ENCODE data around the gene MORN1.
"Not testable (repeated sequence)": the region's sequence is repeated elsewhere in the genome, so short reads cannot be mapped to it uniquely, and the experiment has no call there.

Gene MORN1

GRCh38 chr1:2345297-2346075, 45.9 kb downstream of the MORN1 start:
- in situ Hi-C loops (cut with MboI; ENCODE audit: low pct_unique_long_range_greater_than_20kb, low sequenced_read_pairs) = no loop called here
- DNase-seq = no peak

GRCh38 chr1:2344744-2345296, 46.5 kb downstream of the MORN1 start:
- DNase-seq = no peak
- in situ Hi-C loops (cut with MboI; ENCODE audit: low pct_unique_long_range_greater_than_20kb, low sequenced_read_pairs) = no loop called here

DNA sequence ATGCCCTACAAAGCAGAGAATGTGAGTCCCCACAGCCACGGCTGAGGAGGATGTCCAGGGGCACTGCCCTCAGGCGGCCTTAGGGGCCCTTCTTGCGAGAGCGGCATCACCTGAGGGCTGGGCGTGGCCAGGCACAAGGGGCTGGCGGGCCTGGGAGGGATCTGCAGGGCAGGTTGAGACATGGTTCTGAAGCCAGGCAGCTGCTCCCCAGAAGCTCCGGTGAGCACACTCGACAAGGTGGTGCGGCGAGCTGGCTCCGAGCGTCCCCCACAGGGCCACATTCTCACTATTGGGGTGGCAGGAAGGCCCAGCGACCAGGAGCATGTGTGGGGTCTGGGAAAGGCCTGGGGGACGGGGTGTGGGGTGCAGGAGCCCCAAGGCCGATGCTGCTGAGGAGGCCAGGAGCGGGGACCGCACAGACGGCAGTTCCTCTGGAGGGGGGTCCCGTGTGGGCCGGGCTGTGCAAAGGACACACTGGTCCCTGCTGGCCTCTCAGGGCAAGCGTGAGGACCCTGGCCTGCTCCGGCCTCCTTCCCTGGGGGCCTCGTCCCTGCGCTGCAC, 47.2 kb downstream of the MORN1 start:
- no peak for DNase-seq
- in situ Hi-C loops (cut with MboI; ENCODE audit: low pct_unique_long_range_greater_than_20kb, low sequenced_read_pairs) = no loop called here

DNA sequence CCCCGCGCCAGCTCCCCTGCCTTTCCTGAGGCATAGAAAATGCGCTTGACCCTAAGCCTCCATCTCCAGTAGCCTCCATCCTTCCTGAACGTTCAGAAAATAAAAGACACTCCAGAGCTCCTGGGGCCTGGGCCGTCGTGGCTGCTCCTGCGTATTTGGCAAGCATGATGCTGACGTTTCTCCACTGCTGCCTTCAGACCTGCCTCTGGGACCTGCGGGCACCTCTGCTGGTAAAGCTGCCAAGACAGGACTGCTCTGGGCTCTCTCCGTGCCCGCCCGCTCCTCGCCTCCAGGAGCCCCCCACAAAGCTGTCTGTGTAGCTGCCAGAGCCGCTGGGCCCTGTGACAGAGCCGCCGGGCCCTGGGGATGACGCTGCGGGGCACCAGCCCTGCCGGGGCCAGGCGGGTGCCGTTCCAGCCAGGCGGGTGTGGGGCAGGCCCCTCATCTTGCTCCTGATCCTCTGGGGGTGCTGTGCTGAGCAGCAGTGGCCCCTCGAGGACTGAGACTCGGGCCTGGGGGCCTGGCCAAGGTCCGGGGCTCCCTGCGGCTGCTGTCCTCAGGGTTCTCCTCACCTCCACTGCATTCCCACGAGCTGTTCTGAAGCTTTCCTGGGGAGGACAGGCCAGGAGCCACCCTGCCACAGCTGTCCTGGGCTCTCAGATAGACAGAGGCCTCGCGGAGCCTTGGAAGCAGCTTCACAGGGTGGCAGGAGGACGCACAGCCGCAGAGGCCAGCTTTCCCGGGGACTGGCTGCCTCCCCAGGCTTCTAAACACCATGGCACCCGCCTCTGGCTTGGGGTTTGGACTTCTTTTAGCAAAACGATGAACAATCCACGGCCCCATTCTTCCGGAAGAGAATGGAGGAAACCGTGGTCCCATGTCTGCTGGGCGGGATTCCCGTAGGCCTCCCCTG, 48.1 kb downstream of the MORN1 start:
- in situ Hi-C loops (cut with MboI; ENCODE audit: low pct_unique_long_range_greater_than_20kb, low sequenced_read_pairs) = no loop called here
- DNase-seq = no peak

- no peak for DNase-seq
- in situ Hi-C loops (cut with MboI; ENCODE audit: low pct_unique_long_range_greater_than_20kb, low sequenced_read_pairs) = no loop called here
Observed at GRCh38 chr1:2342384-2343022, 48.9 kb downstream of the MORN1 start.

DNA sequence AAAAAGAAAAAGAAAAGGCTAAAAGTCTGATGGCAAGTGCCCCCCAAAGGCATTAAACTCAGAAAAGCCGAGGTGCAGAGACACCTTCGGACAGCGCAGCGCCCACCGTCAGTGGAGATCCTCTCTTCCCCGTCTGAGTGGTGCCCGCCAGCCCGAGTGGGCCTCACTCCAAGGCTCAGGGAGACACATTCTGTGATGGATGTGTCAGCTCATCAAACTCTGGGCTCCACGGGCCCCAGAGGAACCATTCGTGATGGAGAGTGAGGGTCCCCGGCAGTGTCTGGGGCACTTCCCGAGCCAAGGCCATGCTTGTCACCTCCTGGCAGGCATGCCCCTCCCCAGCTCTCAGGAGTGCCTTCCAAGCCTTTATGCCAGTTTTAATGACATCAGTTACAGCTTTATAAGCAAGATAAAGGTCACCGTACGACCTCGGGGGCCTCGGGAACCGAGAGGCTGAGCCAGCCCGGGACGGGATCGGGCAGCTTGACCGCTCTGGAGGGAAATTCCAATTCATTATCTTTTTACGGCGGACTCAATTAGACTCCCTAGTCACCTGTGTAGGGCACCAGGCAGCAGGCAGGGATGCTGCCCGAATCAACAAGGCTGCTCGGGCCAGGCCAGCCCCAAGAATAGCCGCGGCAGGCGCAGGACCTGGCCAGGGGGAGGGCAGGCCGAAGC, 49.5 kb downstream of the MORN1 start:
- DNase-seq = no peak
- in situ Hi-C loops (cut with MboI; ENCODE audit: low pct_unique_long_range_greater_than_20kb, low sequenced_read_pairs) = no loop called here

GRCh38 chr1:2340918-2341254, 50.5 kb downstream of the MORN1 start:
- in situ Hi-C loops (cut with MboI; ENCODE audit: low pct_unique_long_range_greater_than_20kb, low sequenced_read_pairs) = no loop called here
- DNase-seq = no peak

- in situ Hi-C loops (cut with MboI; ENCODE audit: low pct_unique_long_range_greater_than_20kb, low sequenced_read_pairs) = no loop called here
- no peak for DNase-seq
Observed at GRCh38 chr1:2340086-2340917, 51.1 kb downstream of the MORN1 start.

GRCh38 chr1:2339206-2340085, 51.9 kb downstream of the MORN1 start:
- in situ Hi-C loops (cut with MboI; ENCODE audit: low pct_unique_long_range_greater_than_20kb, low sequenced_read_pairs) = no loop called here
- DNase-seq = no peak

DNA sequence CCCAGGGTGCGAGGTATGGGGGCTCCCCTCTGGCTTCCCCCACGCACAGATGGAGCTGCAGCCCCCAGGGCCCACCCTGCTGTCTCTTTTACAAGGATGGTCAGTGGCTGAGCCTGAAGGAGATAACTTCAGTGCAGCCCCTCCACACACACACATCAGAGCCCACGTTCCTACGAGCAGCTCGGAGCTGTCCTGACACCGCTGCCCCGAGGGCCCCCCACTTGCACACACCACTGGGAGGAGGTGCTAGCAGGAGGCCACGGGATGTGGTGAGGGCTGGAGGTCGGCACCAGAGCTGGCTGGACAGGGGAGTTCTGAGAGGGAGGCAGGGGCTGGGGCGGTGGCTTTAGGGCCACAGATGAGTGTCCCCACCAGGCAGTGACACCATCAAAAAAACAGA, 53.9 kb downstream of the MORN1 start:
- DNase-seq = no peak
- in situ Hi-C loops (cut with MboI; ENCODE audit: low pct_unique_long_range_greater_than_20kb, low sequenced_read_pairs) = no loop called here

- DNase-seq = no peak
- in situ Hi-C loops (cut with MboI; ENCODE audit: low pct_unique_long_range_greater_than_20kb, low sequenced_read_pairs) = no loop called here
Observed at GRCh38 chr1:2337081-2337480, 54.3 kb downstream of the MORN1 start.

DNA sequence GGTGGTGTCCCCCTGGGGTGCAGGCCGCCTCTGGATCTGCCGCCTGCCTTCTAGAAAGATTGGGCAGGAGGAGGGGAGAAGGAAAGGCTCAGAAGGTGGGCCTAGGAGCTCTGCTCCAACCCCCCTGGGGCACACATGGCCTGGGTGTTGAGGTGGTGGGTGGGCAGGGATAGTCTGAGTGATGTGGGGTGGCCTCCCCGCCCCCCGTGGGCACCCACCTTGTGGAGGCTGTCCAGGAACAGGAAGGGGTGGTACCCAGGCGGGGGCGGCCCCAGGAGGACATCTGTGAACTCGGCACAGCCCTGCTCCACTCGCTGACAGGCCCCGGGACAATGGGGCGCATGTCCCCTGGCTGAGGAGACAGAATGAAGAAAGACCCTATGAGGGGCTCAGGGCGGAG, 54.9 kb downstream of the MORN1 start:
- in situ Hi-C loops (cut with MboI; ENCODE audit: low pct_unique_long_range_greater_than_20kb, low sequenced_read_pairs) = no loop called here

DNA sequence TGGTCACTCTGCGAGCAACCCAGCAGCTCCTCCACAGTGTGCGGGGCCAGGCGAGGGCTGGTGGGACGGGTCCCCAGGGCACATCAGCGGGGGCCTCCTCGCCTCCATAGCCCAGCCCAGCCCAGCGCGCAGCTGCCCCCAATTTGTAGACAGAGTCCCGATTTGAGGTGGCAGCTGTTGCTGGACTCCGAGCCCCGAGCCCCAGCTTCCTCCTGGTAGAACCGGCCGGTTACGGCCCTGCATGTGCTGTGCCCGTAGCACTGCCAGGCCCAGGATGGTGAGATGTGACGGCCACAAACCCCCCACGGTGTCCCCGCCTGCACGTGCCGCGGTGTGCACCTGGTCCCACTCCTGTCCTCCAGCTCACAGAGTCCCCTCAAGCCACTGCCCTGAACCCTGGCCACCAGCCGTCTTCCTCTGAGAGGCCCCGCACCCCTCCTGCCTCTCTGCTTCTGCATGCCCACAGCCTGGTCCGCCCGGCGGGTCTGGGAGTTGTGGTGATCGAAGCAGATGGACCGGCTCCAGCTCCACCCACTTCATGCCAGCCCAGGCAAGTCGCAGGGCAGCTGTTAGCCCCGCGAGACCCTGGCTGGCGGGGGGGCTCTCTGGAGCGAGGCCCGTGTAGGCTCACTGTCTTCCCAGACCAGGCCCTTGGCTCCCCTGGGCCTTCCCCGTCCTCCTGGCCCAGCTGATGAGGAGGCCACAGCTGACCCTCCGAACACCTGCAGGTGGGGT, 55.5 kb downstream of the MORN1 start:
- no peak for DNase-seq
- in situ Hi-C loops (cut with MboI; ENCODE audit: low pct_unique_long_range_greater_than_20kb, low sequenced_read_pairs) = no loop called here

More for the DNA sequence above, 54.9 kb downstream of the MORN1 start:
- DNase-seq = no peak

GRCh38 chr1:2334883-2335534, 56.3 kb downstream of the MORN1 start:
- no peak for DNase-seq
- in situ Hi-C loops (cut with MboI; ENCODE audit: low pct_unique_long_range_greater_than_20kb, low sequenced_read_pairs) = no loop called here

GRCh38 chr1:2334366-2334765, 57.0 kb downstream of the MORN1 start:
- in situ Hi-C loops (cut with MboI; ENCODE audit: low pct_unique_long_range_greater_than_20kb, low sequenced_read_pairs) = no loop called here
- DNase-seq = no peak

- in situ Hi-C loops (cut with MboI; ENCODE audit: low pct_unique_long_range_greater_than_20kb, low sequenced_read_pairs); DNase-seq: not testable (repeated sequence)
Observed at GRCh38 chr1:2331580-2331979, 59.8 kb downstream of the MORN1 start.
